ENCODE measurements around the gene CMTM7.
"Not testable (repeated sequence)": the region's sequence is repeated elsewhere in the genome, so short reads cannot be mapped to it uniquely, and the experiment has no call there.

Gene CMTM7

DNA sequence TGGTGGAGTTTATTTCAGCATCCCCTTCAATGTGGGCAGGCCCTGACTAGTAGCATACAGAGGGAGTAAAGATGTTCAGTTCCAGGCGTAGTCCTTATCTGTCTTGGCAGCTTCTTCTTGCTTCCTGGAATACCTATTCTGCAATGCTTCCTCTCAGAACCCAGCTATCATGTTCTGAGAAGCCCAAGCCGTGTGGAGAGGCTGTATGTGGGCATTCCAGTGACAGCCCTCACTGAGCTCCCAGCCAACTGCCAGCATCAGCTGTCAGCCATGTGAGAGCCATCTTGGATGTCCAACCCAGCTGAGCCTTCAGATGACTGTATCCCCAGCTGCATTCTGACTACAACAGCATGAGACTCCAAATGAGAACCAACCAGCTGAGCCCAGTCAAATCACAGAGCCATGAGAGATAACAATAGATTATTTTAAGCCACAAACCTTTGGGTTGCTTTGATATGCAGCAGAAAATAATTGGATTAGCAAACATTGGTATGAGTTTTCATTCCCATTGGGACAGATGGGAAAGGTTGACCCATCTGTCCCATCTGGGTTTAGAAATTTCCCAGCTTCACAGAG, 8.4 kb upstream of the CMTM7 start:
- DNase-seq (ENCODE audit: low read depth): no peak

DNA sequence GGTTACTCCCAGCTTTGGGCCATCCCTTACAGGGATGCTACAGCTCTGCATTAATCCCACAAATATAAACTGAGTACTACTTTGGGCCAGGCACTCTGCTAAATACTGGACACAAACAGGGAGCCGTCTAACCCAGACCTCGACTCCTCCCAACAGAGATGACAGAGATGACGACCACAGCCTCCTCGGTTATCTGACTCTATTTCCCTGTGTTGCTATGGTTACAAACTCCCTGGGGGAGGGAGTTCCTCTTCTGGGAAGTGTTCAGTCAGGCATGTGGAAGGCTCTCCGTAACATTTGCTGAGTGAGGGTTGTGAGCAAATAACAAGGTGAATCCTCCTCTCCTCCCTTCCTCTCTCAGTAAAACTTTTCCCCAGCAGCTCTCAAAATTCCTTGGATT, 6.7 kb upstream of the CMTM7 start:
- DNase-seq (ENCODE audit: low read depth): no peak

- no peak for DNase-seq (ENCODE audit: low read depth)
Observed at GRCh38 chr3:32387512-32387911, 4.1 kb upstream of the CMTM7 start.

- DNase-seq (ENCODE audit: low read depth): not testable (repeated sequence)
Observed at GRCh38 chr3:32389577-32389976, 2.1 kb upstream of the CMTM7 start.

GRCh38 chr3:32392536-32393302, 1.1 kb downstream of the CMTM7 start:
- no peak for DNase-seq (ENCODE audit: low read depth)

GRCh38 chr3:32395496-32395895, 3.8 kb downstream of the CMTM7 start:
- no peak for DNase-seq (ENCODE audit: low read depth)

GRCh38 chr3:32397941-32398340, 6.3 kb downstream of the CMTM7 start:
- DNase-seq (ENCODE audit: low read depth): no peak

DNA sequence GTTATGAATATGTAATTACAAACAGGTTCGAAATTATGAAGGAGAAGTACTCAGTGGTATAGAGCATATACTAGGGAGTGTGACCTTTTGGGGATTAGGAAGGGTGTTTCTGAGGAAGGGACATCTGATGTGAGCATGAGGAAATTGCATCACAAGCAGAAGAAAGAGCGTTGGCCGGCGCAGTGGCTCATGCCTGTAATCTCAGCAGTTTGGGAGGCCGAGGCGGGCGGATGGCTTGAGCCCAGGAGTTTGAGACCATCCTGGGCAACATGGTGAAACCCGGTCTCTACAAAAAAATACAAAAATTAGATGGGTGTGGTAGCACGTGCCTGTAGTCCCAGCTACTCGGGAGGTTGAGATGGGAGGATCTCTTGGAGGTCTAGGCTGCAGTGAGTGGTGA, 6.9 kb downstream of the CMTM7 start:
- no peak for DNase-seq (ENCODE audit: low read depth)

- DNase-seq (ENCODE audit: low read depth): no peak
Observed at GRCh38 chr3:32399030-32399620, 7.5 kb downstream of the CMTM7 start.

DNA sequence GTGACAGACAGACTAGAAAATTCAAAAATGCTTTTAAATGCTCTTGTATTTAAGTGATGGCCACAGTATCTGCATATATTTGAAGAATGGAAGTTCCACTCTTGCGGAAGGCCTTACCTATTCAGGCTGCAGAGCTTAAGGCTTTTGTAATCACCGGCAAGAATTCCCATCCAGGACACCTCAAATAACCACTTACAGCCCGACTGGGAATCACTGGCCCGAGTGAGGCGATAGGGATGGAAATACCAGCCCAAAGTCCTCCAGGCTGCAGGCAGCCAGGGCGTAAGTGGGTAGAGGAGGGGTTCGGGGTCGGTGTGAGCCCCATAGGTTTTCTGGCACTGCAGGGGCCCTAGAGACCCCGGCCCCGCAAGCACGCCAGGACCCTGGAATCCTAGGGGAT, 9.5 kb downstream of the CMTM7 start:
- no peak for DNase-seq (ENCODE audit: low read depth)

DNA sequence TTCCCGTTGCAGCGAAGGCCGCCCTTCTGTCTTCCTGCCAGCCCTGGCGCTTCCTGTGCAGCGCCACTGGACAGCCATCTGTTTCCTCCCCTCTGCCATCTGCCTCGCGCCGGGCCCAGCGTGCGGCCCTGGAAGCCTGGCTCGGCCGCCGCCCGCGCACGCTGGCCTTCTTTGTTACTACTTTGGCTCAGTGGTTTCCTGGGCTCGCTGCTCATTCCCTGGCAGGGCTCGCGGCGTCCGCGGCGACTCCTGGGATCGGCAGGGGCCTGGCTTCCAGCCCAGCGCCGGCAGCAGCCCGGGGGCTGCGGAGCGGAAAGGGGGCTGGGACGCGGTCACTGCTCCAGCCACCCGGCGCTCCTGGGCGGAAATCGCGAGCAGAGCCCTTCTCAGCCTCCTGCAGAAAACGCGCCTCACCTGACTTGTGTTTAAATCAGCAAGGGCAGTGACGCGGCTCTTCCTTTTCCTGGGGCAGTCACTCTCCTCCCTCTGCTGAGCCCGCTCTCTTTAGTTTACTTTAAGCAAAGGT, 10.0 kb downstream of the CMTM7 start:
- peak; percentile 45 for DNase-seq (ENCODE audit: low read depth)

GRCh38 chr3:32403663-32404062, 12.0 kb downstream of the CMTM7 start:
- DNase-seq (ENCODE audit: low read depth): no peak

GRCh38 chr3:32404714-32405113, 13.1 kb downstream of the CMTM7 start:
- no peak for DNase-seq (ENCODE audit: low read depth)

DNA sequence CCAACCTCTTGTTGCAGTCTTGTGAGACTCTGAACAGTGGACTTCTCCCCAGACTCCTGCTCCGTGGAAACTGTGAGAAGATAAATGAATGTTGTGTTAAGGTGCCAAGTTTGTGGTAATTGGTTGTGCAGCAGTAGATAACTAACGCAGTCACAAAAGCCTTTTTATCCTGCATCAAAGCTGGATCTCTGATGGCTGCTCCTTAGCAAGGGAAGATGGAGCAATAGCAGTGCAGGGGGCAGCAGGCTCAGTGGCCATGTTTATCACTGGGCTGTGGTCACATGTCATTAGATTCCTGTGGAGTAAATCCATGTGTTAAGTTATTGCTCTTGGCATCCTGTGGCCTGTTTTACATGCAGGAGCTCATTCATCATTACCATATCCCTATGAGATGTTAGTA, 13.5 kb downstream of the CMTM7 start:
- DNase-seq (ENCODE audit: low read depth): no peak

GRCh38 chr3:32405711-32406323, 14.2 kb downstream of the CMTM7 start:
- DNase-seq (ENCODE audit: low read depth): no peak

GRCh38 chr3:32406486-32407408, 15.1 kb downstream of the CMTM7 start:
- DNase-seq (ENCODE audit: low read depth): no peak

GRCh38 chr3:32410367-32411246, 19.0 kb downstream of the CMTM7 start:
- DNase-seq (ENCODE audit: low read depth): no peak

- no peak for DNase-seq (ENCODE audit: low read depth)
Observed at GRCh38 chr3:32411442-32411841, 19.8 kb downstream of the CMTM7 start.

- no peak for DNase-seq (ENCODE audit: low read depth)
Observed at GRCh38 chr3:32412887-32413286, 21.2 kb downstream of the CMTM7 start.

DNA sequence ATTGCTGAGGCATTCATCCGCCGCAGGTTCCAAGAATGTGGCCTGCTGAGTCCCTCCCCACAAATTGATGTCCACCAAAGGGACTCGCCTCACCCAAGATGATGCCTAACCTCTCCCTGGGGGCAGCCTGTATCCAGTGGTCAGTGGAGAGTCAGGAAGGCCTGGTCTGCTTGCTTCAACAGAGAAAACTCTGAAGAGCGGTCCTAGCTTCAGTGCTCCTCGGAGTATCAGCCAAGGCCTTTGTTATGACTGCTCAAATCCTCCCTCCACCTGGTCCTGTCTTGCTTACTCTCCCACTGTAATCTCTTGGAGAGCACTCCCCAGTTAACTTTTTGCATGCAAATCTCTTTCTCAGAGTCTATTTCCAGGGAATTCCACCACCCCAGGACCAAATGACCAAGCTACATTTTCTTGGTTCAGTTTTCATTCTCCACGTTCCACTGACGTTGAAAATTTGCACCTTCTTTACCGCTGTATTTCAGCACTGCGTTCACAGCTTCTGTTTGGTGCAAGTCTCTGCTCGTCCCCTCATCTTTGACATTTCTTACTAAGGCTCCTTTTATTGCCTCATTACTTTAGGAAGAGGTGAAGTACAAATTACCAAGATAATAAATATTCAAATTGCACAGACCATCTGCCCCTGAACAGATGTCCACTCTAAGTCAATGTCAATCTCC, 22.3 kb downstream of the CMTM7 start:
- DNase-seq (ENCODE audit: low read depth): no peak
